SU-DHL-6 (cell line): ENCODE measurements around the gene MYCBPAP.

Experiments used
- H2AFZ ChIP-seq: fragments of 200-600 bp; sonication (generic); 2 replicates; pipeline ENCODE4 v1.6.1; 2014; ENCODE audit warnings: low read depth, mild to moderate bottlenecking, moderate library complexity, mixed read lengths, antibody characterized with exemption, low read length; ENCODE audit not compliant: severe bottlenecking
- H3F3A ChIP-seq: fragments of 200-600 bp; shearing (Covaris generic); 2 replicates; pipeline ENCODE4 v1.6.0; 2016; ENCODE audit warnings: antibody characterized with exemption, mild to moderate bottlenecking; ENCODE audit not compliant: insufficient read depth
- H3K27ac ChIP-seq: fragments of 200-600 bp; sonication (generic); 2 replicates; pipeline ENCODE4 v1.5.1; 2016; ENCODE audit warnings: low read depth, mild to moderate bottlenecking, low read length, moderate library complexity, mixed read lengths
- H3K27me3 ChIP-seq: fragments of 200-600 bp; sonication (generic), shearing (Covaris generic); 2 replicates; pipeline ENCODE4 v1.6.0; 2014; ENCODE audit warnings: mild to moderate bottlenecking, low read length
- H3K36me3 ChIP-seq: fragments of 200-600 bp; sonication (generic); 2 replicates; pipeline ENCODE4 v1.6.1; 2014; ENCODE audit warnings: mild to moderate bottlenecking, low read length, mixed read lengths
- H3K4me2 ChIP-seq: fragments of 300-600, 200-600 bp; shearing (Covaris generic), sonication (generic); 2 replicates; pipeline ENCODE4 v1.6.0; 2014; ENCODE audit warnings: low read length, low read depth, mild to moderate bottlenecking; ENCODE audit not compliant: poor library complexity, severe bottlenecking
- H3K4me3 ChIP-seq: fragments of 200-600 bp; sonication (generic); 2 replicates; pipeline ENCODE4 v1.5.1; 2014; ENCODE audit warnings: antibody characterized with exemption, low read length, mild to moderate bottlenecking, mixed read lengths; ENCODE audit not compliant: insufficient read depth, poor library complexity, severe bottlenecking
- H3K79me2 ChIP-seq: fragments of 200-600 bp; sonication (generic); 2 replicates; pipeline ENCODE4 v1.6.1; 2014; ENCODE audit warnings: mild to moderate bottlenecking, low read length, moderate library complexity; ENCODE audit not compliant: insufficient read depth
- H3K9ac ChIP-seq: fragments of 200-600 bp; sonication (generic); 2 replicates; pipeline ENCODE4 v1.7.0; 2014; ENCODE audit warnings: mild to moderate bottlenecking, low read length
- H3K9me2 ChIP-seq: fragments of 200-600 bp; sonication (generic); replicated peaks from 2 replicates; pipeline ENCODE4 v1.6.1; 2014; ENCODE audit warnings: low read length; ENCODE audit not compliant: insufficient read depth
- H3K9me3 ChIP-seq: fragments of 200-600 bp; sonication (generic); 2 replicates; pipeline ENCODE4 v1.6.1; 2014; ENCODE audit warnings: low read length, mixed read lengths; ENCODE audit not compliant: insufficient read depth
- H4K20me1 ChIP-seq: fragments of 200-600 bp; sonication (generic); 2 replicates; pipeline ENCODE4 v1.6.1; 2014; ENCODE audit warnings: low read depth, mild to moderate bottlenecking, antibody characterized with exemption, low read length, moderate library complexity, mixed read lengths
- EZH2phosphoT487 ChIP-seq: fragments of 200-600 bp; sonication (generic), shearing (Covaris generic); conservative IDR thresholded peaks from 2 replicates; pipeline ENCODE4 v1.6.1; 2018; ENCODE audit warnings: mild to moderate bottlenecking, antibody characterized with exemption, low read length, moderate library complexity, mixed read lengths
- TF ChIP-seq, protein P1 (sequence below): fragments of 200-600 bp; sonication (generic); IDR thresholded peaks from one replicate; pipeline ENCODE4 v1.5.1; 2017; ENCODE audit warnings: antibody characterized with exemption, mild to moderate bottlenecking, low read length, moderate library complexity; ENCODE audit not compliant: insufficient read depth, poor library complexity, severe bottlenecking

MYCBPAP gene

DNA sequence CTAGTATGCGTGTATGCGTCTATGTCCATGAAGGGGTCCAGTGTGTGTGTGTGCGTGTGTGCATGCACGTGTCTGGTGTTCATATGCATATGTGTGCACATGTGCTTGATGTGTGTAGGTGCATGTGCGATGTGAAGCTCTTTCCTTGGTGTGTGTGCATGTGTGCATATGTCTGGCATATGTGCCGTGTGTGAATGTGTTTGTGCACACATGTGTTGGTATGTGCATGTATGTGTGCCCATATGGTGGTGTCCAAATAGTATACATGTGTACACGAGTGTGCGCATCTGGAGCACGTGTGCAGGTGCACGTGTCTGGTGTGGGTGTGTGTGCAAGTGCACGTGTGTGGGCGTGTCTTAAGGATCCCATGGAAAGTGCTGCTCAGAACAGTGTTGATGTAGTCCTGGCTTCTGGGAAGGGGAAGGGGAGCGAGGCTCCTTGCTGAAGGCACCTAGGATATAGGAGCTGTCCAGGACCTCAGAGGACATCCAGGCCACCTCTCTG lies 69.3 kb downstream of the MYCBPAP start:
- no peak overlapping the region for H3K4me3 ChIP-seq
- H3F3A ChIP-seq, result no peaks in the 10 kb centered on the region
- H3K36me3 ChIP-seq, result no peaks in the 10 kb centered on the region
- H3K9me2 ChIP-seq, result no peaks in the 10 kb centered on the region
- no peak overlapping the region for H3K4me2 ChIP-seq
- no peak overlapping the region for H3K9ac ChIP-seq
- no peaks in the 10 kb centered on the region for H3K27me3 ChIP-seq
- no peak overlapping the region for H3K27ac ChIP-seq
- no peaks in the 10 kb centered on the region for H3K9me3 ChIP-seq
- no peaks in the 10 kb centered on the region for H4K20me1 ChIP-seq
- TF ChIP-seq EZH2phosphoT487, result no peak
- TF ChIP-seq, protein P1, sequence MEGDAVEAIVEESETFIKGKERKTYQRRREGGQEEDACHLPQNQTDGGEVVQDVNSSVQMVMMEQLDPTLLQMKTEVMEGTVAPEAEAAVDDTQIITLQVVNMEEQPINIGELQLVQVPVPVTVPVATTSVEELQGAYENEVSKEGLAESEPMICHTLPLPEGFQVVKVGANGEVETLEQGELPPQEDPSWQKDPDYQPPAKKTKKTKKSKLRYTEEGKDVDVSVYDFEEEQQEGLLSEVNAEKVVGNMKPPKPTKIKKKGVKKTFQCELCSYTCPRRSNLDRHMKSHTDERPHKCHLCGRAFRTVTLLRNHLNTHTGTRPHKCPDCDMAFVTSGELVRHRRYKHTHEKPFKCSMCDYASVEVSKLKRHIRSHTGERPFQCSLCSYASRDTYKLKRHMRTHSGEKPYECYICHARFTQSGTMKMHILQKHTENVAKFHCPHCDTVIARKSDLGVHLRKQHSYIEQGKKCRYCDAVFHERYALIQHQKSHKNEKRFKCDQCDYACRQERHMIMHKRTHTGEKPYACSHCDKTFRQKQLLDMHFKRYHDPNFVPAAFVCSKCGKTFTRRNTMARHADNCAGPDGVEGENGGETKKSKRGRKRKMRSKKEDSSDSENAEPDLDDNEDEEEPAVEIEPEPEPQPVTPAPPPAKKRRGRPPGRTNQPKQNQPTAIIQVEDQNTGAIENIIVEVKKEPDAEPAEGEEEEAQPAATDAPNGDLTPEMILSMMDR, result no peak
- H2AFZ ChIP-seq, result no peak overlapping the region
- H3K79me2 ChIP-seq, result no peaks in the 10 kb centered on the region

DNA sequence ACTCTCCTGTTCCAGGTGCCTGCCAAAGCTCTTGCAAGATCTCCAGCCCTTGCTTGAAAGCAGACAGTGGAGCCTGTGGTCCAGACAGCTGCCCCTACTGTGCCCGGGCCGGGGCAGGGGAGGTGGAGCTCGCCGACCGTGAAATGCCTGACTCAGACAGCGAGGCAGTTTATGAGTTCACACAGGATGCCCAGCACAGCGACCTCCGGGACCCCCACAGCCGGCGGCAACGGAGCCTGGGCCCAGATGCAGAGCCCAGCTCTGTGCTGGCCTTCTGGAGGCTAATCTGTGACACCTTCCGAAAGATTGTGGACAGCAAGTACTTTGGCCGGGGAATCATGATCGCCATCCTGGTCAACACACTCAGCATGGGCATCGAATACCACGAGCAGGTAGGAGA lies 69.9 kb downstream of the MYCBPAP start:
- no peaks in the 10 kb centered on the region for H3K9me2 ChIP-seq
- H2AFZ ChIP-seq, result no peak overlapping the region
- H3K27ac ChIP-seq, result no peak overlapping the region
- no peaks in the 10 kb centered on the region for H3K27me3 ChIP-seq
- H3K79me2 ChIP-seq, result no peaks in the 10 kb centered on the region
- no peaks in the 10 kb centered on the region for H4K20me1 ChIP-seq
- no peaks in the 10 kb centered on the region for H3F3A ChIP-seq
- TF ChIP-seq, protein P1, result no peak
- no peak for TF ChIP-seq EZH2phosphoT487
- H3K9ac ChIP-seq, result no peak overlapping the region
- no peaks in the 10 kb centered on the region for H3K9me3 ChIP-seq
- no peak overlapping the region for H3K4me2 ChIP-seq
- no peaks in the 10 kb centered on the region for H3K36me3 ChIP-seq
- no peak overlapping the region for H3K4me3 ChIP-seq

DNA sequence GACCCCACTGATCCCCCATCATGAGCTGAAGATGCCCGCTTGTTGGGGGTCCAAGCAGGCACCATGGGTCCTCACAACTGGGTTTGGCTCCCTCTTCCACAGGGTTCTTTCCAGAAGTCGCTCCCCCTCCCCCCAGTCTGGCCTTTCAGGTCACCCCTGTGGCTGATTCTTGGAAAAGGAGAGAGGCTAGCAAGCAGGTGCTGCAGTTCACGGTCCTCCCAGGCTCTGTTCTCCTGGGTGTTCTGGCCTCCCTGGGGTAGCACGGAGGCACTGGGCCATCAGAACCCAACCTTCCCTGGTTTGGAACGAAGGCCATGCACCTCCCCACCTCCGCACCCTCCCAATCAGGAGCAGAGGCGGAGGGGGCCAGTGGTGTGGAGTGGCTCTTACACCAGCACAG lies 71.2 kb downstream of the MYCBPAP start:
- no peaks in the 10 kb centered on the region for H3K9me3 ChIP-seq
- H3K36me3 ChIP-seq, result no peaks in the 10 kb centered on the region
- no peaks in the 10 kb centered on the region for H3K9me2 ChIP-seq
- H3K27ac ChIP-seq, result no peak overlapping the region
- no peak overlapping the region for H2AFZ ChIP-seq
- H3K4me2 ChIP-seq, result no peak overlapping the region
- H3K27me3 ChIP-seq, result no peaks in the 10 kb centered on the region
- no peak overlapping the region for H3K9ac ChIP-seq
- H3F3A ChIP-seq, result no peaks in the 10 kb centered on the region
- H4K20me1 ChIP-seq, result no peaks in the 10 kb centered on the region
- H3K79me2 ChIP-seq, result no peaks in the 10 kb centered on the region
- TF ChIP-seq, protein P1, result no peak
- TF ChIP-seq EZH2phosphoT487, result no peak
- H3K4me3 ChIP-seq, result no peak overlapping the region
